ENCODE data around the gene SH2D3C.

DNA sequence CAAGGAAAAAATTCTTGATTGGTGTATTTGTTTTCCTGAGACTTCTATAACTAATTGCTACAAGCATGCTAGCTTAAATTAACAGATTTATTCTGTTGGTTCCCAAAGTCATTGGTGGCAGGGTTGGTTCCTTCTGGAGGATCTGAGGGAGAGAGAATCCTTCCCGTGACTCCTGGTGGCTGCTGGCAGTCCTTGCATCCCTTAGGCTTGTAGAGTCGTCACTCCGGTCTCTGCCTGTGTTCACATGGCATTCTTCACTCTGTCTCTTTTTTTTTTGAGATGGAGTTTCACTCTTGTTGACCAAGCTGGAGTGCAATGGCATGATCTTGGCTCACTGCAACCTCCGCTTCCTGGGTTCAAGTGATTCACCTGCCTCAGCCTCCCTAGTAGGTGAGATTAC, 12.6 kb upstream of the SH2D3C start:
- no peak for TF ChIP-seq CTCF (IDR thresholded peaks at IDR 0.05; ENCODE audit: low read depth, low read length, poor library complexity, severe bottlenecking)
- no peak for TF ChIP-seq EZH2phosphoT487 (IDR thresholded peaks at IDR 0.05; ENCODE audit: borderline replicate concordance, low read length)

Measured in DOHH2 (cell line).